ENCODE data around the gene KLF18. TPM values are rescaled to one million over a fixed set of nuclear protein-coding genes. Genes with fewer than 3 reads are reported as not detected.
A peak's percentile ranks its signal among the peaks of the same experiment; 100 is the strongest.
"Not testable (repeated sequence)": the region's sequence is repeated elsewhere in the genome, so short reads cannot be mapped to it uniquely, and the experiment has no call there.

Gene KLF18
- polyA plus RNA-seq, 3 donors from 2014 or later = not detected

GRCh38 chr1:44144962-44145756 lies 3.7 kb upstream of the KLF18 start:
- H3K9me3 Mint-ChIP-seq = peaks cover 16 to 30% (median 17%) of the 10 kb centered on the region in 6 donors
- DNase-seq = no peak
- H3K27ac Mint-ChIP-seq = no peak overlapping the region
- no peak overlapping the region for H3K4me3 Mint-ChIP-seq
- H3K27me3 Mint-ChIP-seq (ENCODE audit: low read depth in 3 of 3) = peaks cover 0 to 3% (median 3%) of the 10 kb centered on the region in 3 donors
- peaks cover 0 to 7% (median 3%) of the 10 kb centered on the region in 3 donors for H3K36me3 Mint-ChIP-seq
- H3K4me1 Mint-ChIP-seq = no peaks in the 10 kb centered on the region

- H3K27ac Mint-ChIP-seq; H3K27me3 Mint-ChIP-seq (ENCODE audit: low read depth in 3 of 3); H3K4me1 Mint-ChIP-seq; H3K36me3 Mint-ChIP-seq; H3K9me3 Mint-ChIP-seq; H3K4me3 Mint-ChIP-seq; DNase-seq: not testable (repeated sequence)
These were observed 1.9 kb downstream of the KLF18 start for GRCh38 chr1:44139565-44139964.

GRCh38 chr1:44138239-44138638 lies 3.2 kb downstream of the KLF18 start:
- Mint-ChIP-seq H3K27me3 (ENCODE audit: low read depth in 3 of 3) (peaks cover 3 to 6% (median 6%) of the 10 kb centered on the region in 3 donors), H3K4me1 (no peaks in the 10 kb centered on the region), H3K9me3 (no peaks in the 10 kb centered on the region), H3K27ac (no peak overlapping the region), H3K4me3 (no peak overlapping the region), H3K36me3 (no peaks in the 10 kb centered on the region)
- no peak for DNase-seq

GRCh38 chr1:44135886-44136285 lies 5.5 kb downstream of the KLF18 start:
- no peak for DNase-seq
- H3K4me1 Mint-ChIP-seq = no peaks in the 10 kb centered on the region
- no peaks in the 10 kb centered on the region for H3K9me3 Mint-ChIP-seq
- no peaks in the 10 kb centered on the region for H3K36me3 Mint-ChIP-seq
- H3K27me3 Mint-ChIP-seq (ENCODE audit: low read depth in 3 of 3) = peaks cover 2 to 6% (median 4%) of the 10 kb centered on the region in 3 donors
- no peak overlapping the region for H3K4me3 Mint-ChIP-seq
- H3K27ac Mint-ChIP-seq = no peak overlapping the region

- Mint-ChIP-seq H3K27ac (no peak overlapping the region), H3K36me3 (no peaks in the 10 kb centered on the region), H3K27me3 (ENCODE audit: low read depth in 3 of 3) (peaks cover 2 to 10% (median 8%) of the 10 kb centered on the region in 3 donors), H3K9me3 (no peaks in the 10 kb centered on the region), H3K4me3 (no peak overlapping the region), H3K4me1 (no peaks in the 10 kb centered on the region)
- DNase-seq = no peak
These were observed 7.1 kb downstream of the KLF18 start for GRCh38 chr1:44134071-44134920.

GRCh38 chr1:44131411-44131810 lies 10.0 kb downstream of the KLF18 start:
- no peak overlapping the region for H3K27ac Mint-ChIP-seq
- no peak for DNase-seq
- no peaks in the 10 kb centered on the region for H3K36me3 Mint-ChIP-seq
- no peaks in the 10 kb centered on the region for H3K4me1 Mint-ChIP-seq
- peaks cover 3 to 21% (median 8%) of the 10 kb centered on the region in 3 donors for H3K27me3 Mint-ChIP-seq (ENCODE audit: low read depth in 3 of 3)
- H3K9me3 Mint-ChIP-seq = no peaks in the 10 kb centered on the region
- no peak overlapping the region for H3K4me3 Mint-ChIP-seq

- Mint-ChIP-seq H3K4me3 (no peak overlapping the region), H3K4me1 (no peaks in the 10 kb centered on the region), H3K36me3 (no peaks in the 10 kb centered on the region), H3K9me3 (no peaks in the 10 kb centered on the region), H3K27me3 (ENCODE audit: low read depth in 3 of 3) (peaks cover 3 to 21% (median 6%) of the 10 kb centered on the region in 3 donors), H3K27ac (peak overlapping the region in 1 of 6 donors; percentile 37)
- no peak for DNase-seq
These were observed 11.6 kb downstream of the KLF18 start for GRCh38 chr1:44129616-44130500.

- peaks cover 4 to 7% (median 5%) of the 10 kb centered on the region in 3 donors for H3K27me3 Mint-ChIP-seq (ENCODE audit: low read depth in 3 of 3)
- no peaks in the 10 kb centered on the region for H3K4me1 Mint-ChIP-seq
- no peaks in the 10 kb centered on the region for H3K36me3 Mint-ChIP-seq
- no peak overlapping the region for H3K4me3 Mint-ChIP-seq
- DNase-seq = no peak
- no peaks in the 10 kb centered on the region for H3K9me3 Mint-ChIP-seq
- H3K27ac Mint-ChIP-seq = no peak overlapping the region
These were observed 21.0 kb downstream of the KLF18 start for GRCh38 chr1:44120398-44120949.

- H3K4me1 Mint-ChIP-seq = no peaks in the 10 kb centered on the region
- H3K36me3 Mint-ChIP-seq = no peaks in the 10 kb centered on the region
- peaks cover 4 to 7% (median 5%) of the 10 kb centered on the region in 3 donors for H3K27me3 Mint-ChIP-seq (ENCODE audit: low read depth in 3 of 3)
- no peaks in the 10 kb centered on the region for H3K9me3 Mint-ChIP-seq
- H3K27ac Mint-ChIP-seq = no peak overlapping the region
- H3K4me3 Mint-ChIP-seq = no peak overlapping the region
- no peak for DNase-seq
These were observed 21.9 kb downstream of the KLF18 start for GRCh38 chr1:44119525-44119924.

GRCh38 chr1:44118682-44119081 lies 22.7 kb downstream of the KLF18 start, which contains the start of gene KLF17:
KLF17 (plus strand) TSS chr1:44118821; CDS start chr1:44118908, 87 bp downstream.
- H3K9me3 Mint-ChIP-seq = no peaks in the 10 kb centered on the region
- DNase-seq = no peak
- no peaks in the 10 kb centered on the region for H3K4me1 Mint-ChIP-seq
- H3K27ac Mint-ChIP-seq = no peak within 1 kb of the TSS
- H3K4me3 Mint-ChIP-seq = no peak within 1 kb of the TSS
- no peaks in the 10 kb centered on the region for H3K36me3 Mint-ChIP-seq
- peaks cover 4 to 6% (median 5%) of the 10 kb centered on the region in 3 donors for H3K27me3 Mint-ChIP-seq (ENCODE audit: low read depth in 3 of 3)

- H3K4me3 Mint-ChIP-seq, H3K9me3 Mint-ChIP-seq, DNase-seq, H3K27ac Mint-ChIP-seq, H3K36me3 Mint-ChIP-seq, H3K4me1 Mint-ChIP-seq: not testable (repeated sequence)
- peaks cover 2 to 10% (median 4%) of the 10 kb centered on the region in 3 donors for H3K27me3 Mint-ChIP-seq (ENCODE audit: low read depth in 3 of 3)
These were observed 24.2 kb downstream of the KLF18 start for GRCh38 chr1:44117272-44117671.

- Mint-ChIP-seq H3K27ac (no peak overlapping the region), H3K4me1 (no peaks in the 10 kb centered on the region), H3K27me3 (ENCODE audit: low read depth in 3 of 3) (peaks cover 4 to 10% (median 5%) of the 10 kb centered on the region in 3 donors), H3K4me3 (no peak overlapping the region), H3K9me3 (no peaks in the 10 kb centered on the region), H3K36me3 (no peaks in the 10 kb centered on the region)
- no peak for DNase-seq
These were observed 27.3 kb downstream of the KLF18 start for GRCh38 chr1:44114098-44114497.

- H3K4me3 Mint-ChIP-seq = no peak overlapping the region
These were observed 28.3 kb downstream of the KLF18 start for GRCh38 chr1:44113095-44113609.

More at GRCh38 chr1:44113095-44113609, 28.3 kb downstream of the KLF18 start:
- DNase-seq = no peak
- H3K4me1 Mint-ChIP-seq = no peaks in the 10 kb centered on the region
- H3K36me3 Mint-ChIP-seq = no peaks in the 10 kb centered on the region
- H3K9me3 Mint-ChIP-seq = no peaks in the 10 kb centered on the region
- no peak overlapping the region for H3K27ac Mint-ChIP-seq
- H3K27me3 Mint-ChIP-seq (ENCODE audit: low read depth in 3 of 3) = peaks cover 4 to 10% (median 5%) of the 10 kb centered on the region in 3 donors

All from immature natural killer cell (primary cell).